A549 treated with ZK216348 at 1 μM for 4 hours (cell line): Measurements from ENCODE around the gene TIMM50. TPM values are rescaled to one million over a fixed set of nuclear protein-coding genes. Genes with fewer than 3 reads are reported as not detected.

Experiments
- total RNA-seq: library from RNA; stranded (reverse); fragments of 200-300 nt; extraction: Qiagen RNA extraction; gene quantifications from 5 replicates; pipeline ENCODE4 v1.2.3, GENCODE V29; 2022; ENCODE audit warnings: low read depth

Gene TIMM50
- total RNA-seq: 162 to 226 TPM (median 224 TPM) in 5 replicates

GRCh38 chr19:39480337-39481228 is at the start of gene TIMM50:
Gene TIMM50 (plus strand): TSS chr19:39480838. CDS start chr19:39480854, 16 bp downstream.

DNA sequence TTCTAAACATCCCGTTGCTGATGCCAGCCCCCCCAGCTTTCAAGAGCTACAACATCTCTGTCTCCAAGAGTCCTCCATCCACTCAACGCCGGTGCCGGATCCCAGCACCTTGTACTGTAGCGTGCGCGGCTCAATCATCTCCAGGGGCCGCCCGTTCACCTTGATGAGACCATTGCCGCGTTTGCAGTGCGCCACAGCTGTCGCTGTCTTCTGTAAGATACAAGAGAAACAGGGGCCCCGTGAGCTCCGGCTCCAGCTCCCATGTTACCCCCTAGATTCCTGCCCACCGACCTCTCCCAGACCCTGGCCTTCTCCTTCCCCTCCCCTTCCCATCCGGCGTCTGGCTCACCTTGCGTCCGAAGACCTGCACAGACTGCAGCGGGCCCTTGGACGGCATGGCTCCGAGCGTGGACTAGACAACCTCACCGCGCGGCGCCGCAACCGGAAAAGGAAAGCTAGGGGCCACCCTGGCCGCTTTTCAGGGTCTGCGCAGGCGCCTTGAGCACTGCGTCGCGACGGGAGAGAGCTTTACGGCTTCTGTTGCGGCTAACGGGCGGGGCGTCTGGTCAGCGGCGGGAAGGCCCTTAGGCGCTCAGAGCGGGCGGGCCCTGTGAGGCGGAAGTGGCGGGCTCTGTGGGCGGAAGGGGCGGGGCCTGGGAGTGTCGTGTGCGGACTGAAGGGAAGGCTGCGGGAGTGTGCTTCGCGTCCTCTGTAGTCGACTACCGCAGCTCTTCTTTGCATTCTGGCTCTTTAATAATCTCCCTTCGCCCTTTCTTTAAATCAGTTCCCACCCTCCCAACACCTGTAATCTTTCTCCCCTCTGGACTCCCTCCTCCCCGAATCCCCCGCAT is 44.9 kb upstream of the TIMM50 start, which contains the start of gene RPS16:
Gene RPS16 (minus strand): TSS at position 451 of the 851 bp plus-strand sequence. CDS start 54 bp downstream, at position 397.

DNA sequence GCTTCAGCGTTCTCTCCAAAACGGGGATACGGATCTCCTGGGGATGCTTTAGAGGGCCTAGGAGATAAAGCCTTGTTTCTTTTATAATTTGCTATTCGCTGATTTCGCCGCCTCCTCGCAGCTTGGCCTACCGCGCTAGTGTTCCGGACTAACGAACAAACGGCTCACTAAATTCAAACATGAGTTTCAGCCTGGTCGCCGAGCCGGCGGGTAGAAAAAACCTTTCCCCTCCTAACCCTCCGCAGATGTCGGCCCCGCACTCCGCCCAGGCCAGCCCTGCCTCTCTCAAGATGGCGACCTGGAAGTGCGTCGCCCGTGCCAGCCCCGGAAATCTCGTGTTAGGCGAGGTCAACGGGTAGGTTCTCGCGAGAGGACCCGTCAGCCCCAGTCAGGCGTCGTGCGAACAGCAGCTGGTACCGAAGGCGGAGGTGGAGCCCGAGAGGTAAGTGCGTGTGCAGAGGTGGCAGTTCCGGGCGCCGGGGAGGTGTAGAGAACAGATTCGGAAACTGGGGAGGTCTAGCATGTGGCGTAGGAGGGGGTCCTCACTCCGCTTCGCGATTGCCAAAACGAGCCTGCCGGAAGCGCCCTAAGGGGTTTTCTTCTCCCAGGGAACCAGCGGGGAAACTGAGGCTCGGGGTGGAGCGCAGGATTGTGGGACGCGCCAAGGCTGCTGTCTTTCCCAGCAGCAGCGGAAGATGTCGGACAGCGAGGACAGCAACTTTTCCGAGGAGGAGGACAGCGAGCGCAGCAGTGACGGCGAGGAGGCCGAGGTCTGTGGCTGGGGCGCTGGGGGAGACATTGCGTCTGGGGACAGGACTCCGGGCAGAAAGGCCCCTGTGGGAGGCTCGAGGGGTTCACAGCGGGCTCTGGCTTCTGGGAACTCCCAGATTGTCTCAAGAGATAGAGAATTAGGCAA is 35.2 kb upstream of the TIMM50 start, which contains the start of gene SUPT5H:
Gene SUPT5H (plus strand): TSS at position 387 of the 916 bp plus-strand sequence. CDS start 309 bp downstream, at position 696.

GRCh38 chr19:39498798-39499642 is 18.4 kb downstream of the TIMM50 start, which contains the start of gene DLL3:
Gene DLL3 (plus strand): TSS chr19:39498947. CDS start chr19:39498975, 28 bp downstream.

DNA sequence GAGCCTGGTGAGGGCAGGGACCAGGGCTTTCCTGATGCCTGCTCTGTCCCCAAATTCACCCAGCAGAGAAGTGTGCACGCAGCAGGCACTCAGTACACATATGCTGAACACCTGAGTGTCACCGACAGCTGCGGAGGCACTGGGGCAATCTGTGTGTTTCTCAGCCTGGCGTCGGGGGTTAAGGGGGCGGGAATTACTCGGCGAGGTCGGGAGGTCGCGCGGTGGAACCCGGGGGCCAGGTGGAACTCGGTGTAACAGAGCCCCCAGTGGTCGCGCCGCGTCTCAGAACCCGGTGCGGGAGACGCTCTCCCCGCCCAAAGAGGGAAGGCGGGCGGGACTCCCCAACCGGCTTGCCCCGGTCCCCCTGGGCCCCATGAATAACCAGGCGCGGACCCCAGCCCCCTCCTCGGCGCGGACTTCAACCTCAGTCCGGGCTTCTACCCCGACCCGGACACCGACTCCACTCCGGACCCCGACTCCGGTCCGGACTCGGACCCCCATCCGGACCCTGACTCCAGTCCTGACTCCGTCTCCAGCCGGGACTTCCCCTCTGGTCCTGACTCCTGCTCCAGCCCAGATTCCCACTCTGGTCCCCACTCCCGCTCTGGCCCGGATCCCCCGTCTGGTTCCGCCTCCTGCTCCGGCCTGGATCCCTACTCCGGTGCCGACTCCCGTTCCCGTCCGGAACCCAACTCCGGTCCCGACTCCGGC is 34.4 kb downstream of the TIMM50 start, which contains the start of gene SELENOV:
Gene SELENOV (plus strand): TSS at position 300 of the 711 bp plus-strand sequence. CDS start 74 bp downstream, at position 374.

GRCh38 chr19:39532233-39533002 is 51.8 kb downstream of the TIMM50 start, which contains the start of gene EID2B:
Gene EID2B (minus strand): TSS chr19:39532852. CDS start chr19:39532802, 50 bp downstream.

GRCh38 chr19:39539518-39540332 is 59.1 kb downstream of the TIMM50 start, which contains the start of gene EID2:
Gene EID2 (minus strand): TSS chr19:39540161. CDS start chr19:39540079, 82 bp downstream.

Other genes with a start within 250 kb of the TIMM50 start
- gene IFNL3, start 235.8 kb upstream of the TIMM50 start, total RNA-seq: not detected in 5 replicates
- gene IFNL4, start 232.0 kb upstream of the TIMM50 start, total RNA-seq: not detected in 5 replicates
- gene IFNL2, start 212.4 kb upstream of the TIMM50 start, total RNA-seq: not detected in 5 replicates
- gene IFNL1, start 184.4 kb upstream of the TIMM50 start, total RNA-seq: 0.30 TPM in 1 of 5 replicates, not detected in the others
- 5.9 to 13.6 TPM (median 12.4 TPM) in 5 replicates for gene LRFN1, start 160.0 kb upstream of the TIMM50 start, total RNA-seq
- 0.39 to 0.49 TPM in 2 of 5 replicates, not detected in the others for gene GMFG, start 144.8 kb upstream of the TIMM50 start, total RNA-seq
- 90.7 to 196 TPM (median 187 TPM) in 5 replicates for gene SAMD4B, start 138.4 kb upstream of the TIMM50 start, total RNA-seq
- 63.9 to 86.0 TPM (median 79.1 TPM) in 5 replicates for gene PAF1, start 89.7 kb upstream of the TIMM50 start, total RNA-seq
- 57.7 to 76.7 TPM (median 68.7 TPM) in 5 replicates for gene MED29, start 89.5 kb upstream of the TIMM50 start, total RNA-seq
- 102 to 201 TPM (median 151 TPM) in 5 replicates for gene ZFP36, start 74.0 kb upstream of the TIMM50 start, total RNA-seq
- gene PLEKHG2, start 68.2 kb upstream of the TIMM50 start, total RNA-seq: 43.4 to 100 TPM (median 80.1 TPM) in 5 replicates
- 5,245 to 7,224 TPM (median 7,041 TPM) in 5 replicates for gene RPS16, start 44.9 kb upstream of the TIMM50 start, total RNA-seq
- gene SUPT5H, start 35.3 kb upstream of the TIMM50 start, total RNA-seq: 140 to 214 TPM (median 201 TPM) in 5 replicates
- gene DLL3, start 18.1 kb downstream of the TIMM50 start, total RNA-seq: 7.4 to 12.3 TPM (median 10.9 TPM) in 5 replicates
- gene SELENOV, start 34.3 kb downstream of the TIMM50 start, total RNA-seq: not detected in 5 replicates
- gene EID2B, start 52.0 kb downstream of the TIMM50 start, total RNA-seq: 5.0 to 10.8 TPM (median 10.0 TPM) in 5 replicates
- gene EID2, start 59.3 kb downstream of the TIMM50 start, total RNA-seq: 36.7 to 52.9 TPM (median 46.4 TPM) in 5 replicates
- gene LGALS13, start 121.7 kb downstream of the TIMM50 start, total RNA-seq: not detected in 5 replicates
- not detected in 5 replicates for gene LGALS16, start 175.1 kb downstream of the TIMM50 start, total RNA-seq
- not detected in 5 replicates for gene LGALS14, start 223.6 kb downstream of the TIMM50 start, total RNA-seq